NCI-H1105 (cell line): ENCODE data around the gene CCSER1.
"Not testable (repeated sequence)": the region's sequence is repeated elsewhere in the genome, so short reads cannot be mapped to it uniquely, and the experiment has no call there.

Source experiments
- DNase-seq: peaks from one replicate; lab custom pipeline; 2025; lab: John Stamatoyannopoulos, UW

Gene CCSER1

GRCh38 chr4:90705501-90705900 lies 578.3 kb downstream of the CCSER1 start:
- DNase-seq = not testable (repeated sequence)

GRCh38 chr4:90715242-90715641 lies 588.0 kb downstream of the CCSER1 start:
- no peak for DNase-seq

- DNase-seq = peak; percentile 15
These were observed 591.7 kb downstream of the CCSER1 start for GRCh38 chr4:90718931-90719330.

GRCh38 chr4:90727938-90728337 lies 600.7 kb downstream of the CCSER1 start:
- no peak for DNase-seq

GRCh38 chr4:90730752-90731151 lies 603.6 kb downstream of the CCSER1 start:
- DNase-seq = no peak

- no peak for DNase-seq
These were observed 606.0 kb downstream of the CCSER1 start for GRCh38 chr4:90733211-90733610.

- DNase-seq = no peak
These were observed 618.0 kb downstream of the CCSER1 start for GRCh38 chr4:90745176-90745575.

- DNase-seq = no peak
These were observed 625.9 kb downstream of the CCSER1 start for GRCh38 chr4:90753068-90753467.

GRCh38 chr4:90757534-90758060 lies 630.4 kb downstream of the CCSER1 start:
- DNase-seq = no peak

GRCh38 chr4:90760059-90760458 lies 632.9 kb downstream of the CCSER1 start:
- no peak for DNase-seq

GRCh38 chr4:90766837-90767236 lies 639.6 kb downstream of the CCSER1 start:
- no peak for DNase-seq

- no peak for DNase-seq
These were observed 642.1 kb downstream of the CCSER1 start for GRCh38 chr4:90769251-90769650.

GRCh38 chr4:90780193-90780592 lies 653.0 kb downstream of the CCSER1 start:
- DNase-seq = no peak

- DNase-seq = no peak
These were observed 659.4 kb downstream of the CCSER1 start for GRCh38 chr4:90786602-90787001.

- no peak for DNase-seq
These were observed 665.5 kb downstream of the CCSER1 start for GRCh38 chr4:90792696-90793095.

GRCh38 chr4:90798948-90799347 lies 671.8 kb downstream of the CCSER1 start:
- DNase-seq = no peak

- no peak for DNase-seq
These were observed 672.7 kb downstream of the CCSER1 start for GRCh38 chr4:90799895-90800294.

- DNase-seq = no peak
These were observed 688.4 kb downstream of the CCSER1 start for GRCh38 chr4:90815569-90815968.

GRCh38 chr4:90816754-90817153 lies 689.6 kb downstream of the CCSER1 start:
- DNase-seq = no peak

- no peak for DNase-seq
These were observed 697.3 kb downstream of the CCSER1 start for GRCh38 chr4:90824266-90825150.

GRCh38 chr4:90825849-90826248 lies 698.7 kb downstream of the CCSER1 start:
- no peak for DNase-seq

GRCh38 chr4:90833706-90834105 lies 706.5 kb downstream of the CCSER1 start:
- no peak for DNase-seq

GRCh38 chr4:90837241-90837640 lies 710.0 kb downstream of the CCSER1 start:
- no peak for DNase-seq

- DNase-seq = not testable (repeated sequence)
These were observed 711.7 kb downstream of the CCSER1 start for GRCh38 chr4:90838859-90839258.
